Neuronal stem cell (in vitro differentiated cells): Measurements from ENCODE around the gene ZBTB25.
"Not testable (repeated sequence)": the region's sequence is repeated elsewhere in the genome, so short reads cannot be mapped to it uniquely, and the experiment has no call there.

Experiments
- DNase-seq: peaks from one replicate; pipeline ENCODE4 v3.0.0-alpha.2; 2013; ENCODE audit warnings: low spot score
- H2AFZ ChIP-seq: one replicate; pipeline ENCODE4 v1.6.1; 2013; ENCODE audit warnings: mild to moderate bottlenecking, low read length, inconsistent platforms
- H2AK5ac ChIP-seq: 2 replicates; pipeline ENCODE4 v1.6.1; 2013; ENCODE audit warnings: low read depth, mild to moderate bottlenecking, inconsistent platforms, low read length, moderate library complexity, mixed read lengths
- H2BK120ac ChIP-seq: 2 replicates; pipeline ENCODE4 v1.6.1; 2013; ENCODE audit warnings: low read depth, mild to moderate bottlenecking, inconsistent platforms, low read length, moderate library complexity, mixed read lengths
- H2BK12ac ChIP-seq: one replicate; pipeline ENCODE4 v1.6.1; 2013; ENCODE audit warnings: low read length, inconsistent platforms
- H2BK15ac ChIP-seq: 2 replicates; pipeline ENCODE4 v1.6.1; 2013; ENCODE audit warnings: mild to moderate bottlenecking, low read length, inconsistent platforms, mixed read lengths
- H2BK5ac ChIP-seq: one replicate; pipeline ENCODE4 v1.6.1; 2013; ENCODE audit warnings: inconsistent platforms, mild to moderate bottlenecking, low read length, moderate library complexity
- H3K14ac ChIP-seq: one replicate; pipeline ENCODE4 v1.6.1; 2013; ENCODE audit warnings: low read length, inconsistent platforms
- H3K18ac ChIP-seq: 2 replicates; pipeline ENCODE4 v1.6.1; 2013; ENCODE audit warnings: low read length, inconsistent platforms
- H3K23ac ChIP-seq: 2 replicates; pipeline ENCODE4 v1.6.1; 2013; ENCODE audit warnings: low read depth, mild to moderate bottlenecking, mixed read lengths, low read length, inconsistent platforms; ENCODE audit not compliant: poor library complexity
- H3K27ac ChIP-seq: replicated peaks from 3 replicates; pipeline ENCODE4 v1.5.1; 2013; ENCODE audit warnings: low read length, inconsistent platforms
- H3K27me3 ChIP-seq, 3 experiments: 2 replicates each; pipeline ENCODE4 v1.6.1; 2013; ENCODE audit warnings: low read length in 3 of 3, mild to moderate bottlenecking in 2 of 3, inconsistent platforms in 1 of 3, low read depth in 1 of 3, mixed read lengths in 1 of 3, moderate library complexity in 1 of 3; ENCODE audit not compliant: control insufficient read depth in 3 of 3, insufficient read depth in 3 of 3
- H3K36me3 ChIP-seq, 2 donors: replicated peaks in 1 of 2; 2 replicates each; pipeline ENCODE4 v1.6.1; 2013; ENCODE audit warnings: low read length in 2 of 2; ENCODE audit not compliant: control insufficient read depth in 2 of 2, insufficient read depth in 2 of 2
- H3K4ac ChIP-seq: 2 replicates; pipeline ENCODE4 v1.6.1; 2013; ENCODE audit warnings: inconsistent platforms, mild to moderate bottlenecking, low read length, moderate library complexity
- H3K4me1 ChIP-seq, 2 donors: 1 replicate in 1 of 2; 2 replicates in 1 of 2; pipeline ENCODE4 v1.6.1; 2013; ENCODE audit warnings: low read length in 2 of 2, low read depth in 1 of 2; ENCODE audit not compliant: control insufficient read depth in 2 of 2, insufficient read depth in 1 of 2
- H3K4me2 ChIP-seq: one replicate; pipeline ENCODE4 v1.6.1; 2013; ENCODE audit warnings: mild to moderate bottlenecking, low read length, inconsistent platforms; ENCODE audit not compliant: insufficient read depth, poor library complexity, severe bottlenecking
- H3K4me3 ChIP-seq, 2 donors: 2 replicates each; pipeline ENCODE4 v1.5.1; 2013; ENCODE audit warnings: low read length in 2 of 2, mild to moderate bottlenecking in 2 of 2, inconsistent platforms in 1 of 2, moderate library complexity in 1 of 2
- H3K79me1 ChIP-seq: one replicate; pipeline ENCODE4 v1.6.1; 2013; ENCODE audit warnings: low read depth, mild to moderate bottlenecking, inconsistent platforms, low read length, moderate library complexity
- H3K9ac ChIP-seq: one replicate; pipeline ENCODE4 v1.6.1; 2013; ENCODE audit warnings: mild to moderate bottlenecking, low read depth, low read length, inconsistent platforms; ENCODE audit not compliant: poor library complexity
- H3K9me3 ChIP-seq, 2 donors: replicated peaks in 1 of 2; 2 replicates each; pipeline versions ENCODE3 to v1.6.1; 2013; ENCODE audit warnings: low read length in 2 of 2, mild to moderate bottlenecking in 2 of 2, inconsistent platforms in 1 of 2, low read depth in 1 of 2, mixed read lengths in 1 of 2, moderate library complexity in 1 of 2; ENCODE audit not compliant: control insufficient read depth in 2 of 2, insufficient read depth in 1 of 2
- H4K8ac ChIP-seq: one replicate; pipeline ENCODE4 v1.6.1; 2013; ENCODE audit warnings: low read depth, mild to moderate bottlenecking, inconsistent platforms, low read length, moderate library complexity
- H4K91ac ChIP-seq: one replicate; pipeline ENCODE4 v1.6.1; 2013; ENCODE audit warnings: low read length, low read depth, mild to moderate bottlenecking, inconsistent platforms; ENCODE audit not compliant: poor library complexity
- WGBS, 2 donors: extraction: QIAGEN DNeasy Blood & Tissue Kit; methylation state at CpG; one replicate each; pipeline ENCODE4 v1.1.7; 2013; ENCODE audit warnings: missing lambda C conversion rate in 2 of 2, mixed read lengths in 1 of 2; ENCODE audit not compliant: insufficient read length in 2 of 2, insufficient replicate concordance in 1 of 2; ENCODE audit errors: extremely low coverage in 2 of 2; 5-methylcytosine and 5-hydroxymethylcytosine counted together

Gene ZBTB25

DNA sequence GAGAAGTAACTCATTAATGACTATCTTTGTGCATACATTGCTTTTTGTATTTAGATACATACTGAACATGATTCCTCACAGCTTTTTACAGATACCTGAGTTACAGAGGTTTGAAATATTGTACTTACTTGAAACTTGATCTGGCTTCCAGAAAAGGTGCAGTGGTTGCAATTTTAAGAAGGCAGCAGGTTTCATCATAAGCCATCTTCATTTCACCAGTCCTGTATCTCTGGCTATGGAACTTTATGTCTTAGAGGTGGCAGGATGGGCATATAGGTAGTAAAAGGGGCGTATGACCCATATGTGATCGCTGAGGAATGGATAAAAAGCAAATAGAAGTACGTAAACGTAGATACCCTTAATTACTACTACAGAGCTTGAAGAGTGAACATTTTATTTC lies 14.6 kb upstream of the ZBTB25 start:
- Histone ChIP-seq H2BK120ac (no peak overlapping the region), H2BK15ac (no peak overlapping the region), H3K9me3 (no peaks in the 10 kb centered on the region), H3K36me3 (peaks cover 4 to 36% of the 10 kb centered on the region in 2 donors), H3K27me3 (no peaks in the 10 kb centered on the region), H3K23ac (no peak overlapping the region), H3K27ac (no peak overlapping the region), H3K18ac (no peak overlapping the region), H4K8ac (no peak overlapping the region), H3K14ac (no peak overlapping the region), H2AK5ac (no peak overlapping the region), H3K9ac (no peak overlapping the region), H3K4me3 (no peak overlapping the region), H2BK12ac (no peak overlapping the region), H2BK5ac (no peak overlapping the region), H3K79me1 (no peaks in the 10 kb centered on the region), H3K4me2 (no peak overlapping the region), H3K4ac (no peak overlapping the region), H4K91ac (no peak overlapping the region), H2AFZ (no peak overlapping the region), H3K4me1 (no peaks in the 10 kb centered on the region)
- DNase-seq = no peak
- WGBS, 2 donors = no CpG with 5 or more reads among the region's 4 CpGs

DNA sequence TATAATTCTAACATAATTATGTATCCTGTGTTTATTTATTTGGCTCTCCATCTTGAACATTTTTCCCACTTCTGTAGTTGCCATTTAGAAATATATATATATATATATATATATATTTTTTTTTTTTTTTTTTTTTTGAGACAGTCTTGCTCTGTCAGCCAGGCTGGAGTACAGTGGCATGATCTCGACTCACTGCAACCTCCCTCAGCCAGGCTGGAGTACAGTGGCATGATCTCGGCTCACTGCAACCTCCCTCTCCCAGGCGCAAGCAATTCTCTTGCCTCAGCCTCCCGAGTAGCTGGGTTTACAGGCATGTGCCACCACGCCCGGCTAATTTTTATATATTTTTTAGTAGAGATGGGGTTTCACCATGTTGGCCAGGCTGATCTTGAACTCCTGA lies 14.0 kb upstream of the ZBTB25 start:
- not testable (repeated sequence) for H2BK15ac ChIP-seq, H3K18ac ChIP-seq, H3K4me2 ChIP-seq, H3K9me3 ChIP-seq, H3K4me1 ChIP-seq, H4K91ac ChIP-seq, H2BK12ac ChIP-seq, H3K27me3 ChIP-seq, H3K27ac ChIP-seq, H2AK5ac ChIP-seq, H3K9ac ChIP-seq, H2AFZ ChIP-seq, H3K23ac ChIP-seq, H2BK120ac ChIP-seq, H2BK5ac ChIP-seq, H4K8ac ChIP-seq, H3K4ac ChIP-seq, H3K79me1 ChIP-seq, H3K4me3 ChIP-seq, H3K14ac ChIP-seq, DNase-seq
- WGBS, 2 donors = no CpG with 5 or more reads among the region's 6 CpGs
- H3K36me3 ChIP-seq = peaks cover 3 to 34% of the 10 kb centered on the region in 2 donors

DNA sequence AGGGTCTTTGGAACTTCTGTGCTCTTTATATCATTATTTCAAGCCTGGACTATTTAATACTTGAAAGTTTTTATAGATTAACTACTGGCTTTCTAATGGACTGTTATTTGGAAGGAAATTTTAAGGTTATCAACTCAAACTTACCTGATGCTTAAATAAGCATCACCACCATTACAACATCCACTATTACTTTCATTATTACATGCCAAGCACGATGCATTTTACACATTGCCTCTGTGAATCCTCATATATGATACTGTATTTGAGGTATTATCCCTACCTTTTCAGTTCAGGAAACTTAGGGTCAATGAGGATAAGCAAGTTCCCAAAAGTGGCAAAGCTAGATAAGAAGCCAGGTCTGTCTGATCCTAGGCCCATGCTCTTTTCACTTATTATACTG lies 13.3 kb upstream of the ZBTB25 start:
- Histone ChIP-seq H2AFZ (no peak overlapping the region), H4K8ac (no peak overlapping the region), H3K9me3 (no peaks in the 10 kb centered on the region), H3K4me2 (no peak overlapping the region), H2AK5ac (no peak overlapping the region), H3K36me3 (peaks cover 2 to 27% of the 10 kb centered on the region in 2 donors), H4K91ac (no peak overlapping the region), H3K27me3 (no peaks in the 10 kb centered on the region), H3K9ac (no peak overlapping the region), H3K4ac (no peak overlapping the region), H2BK5ac (no peak overlapping the region), H3K79me1 (peaks cover 2% of the 10 kb centered on the region), H3K14ac (no peak overlapping the region), H3K4me1 (no peaks in the 10 kb centered on the region), H3K18ac (no peak overlapping the region), H3K4me3 (no peak overlapping the region), H2BK15ac (no peak overlapping the region), H2BK120ac (no peak overlapping the region), H2BK12ac (no peak overlapping the region), H3K23ac (no peak overlapping the region), H3K27ac (no peak overlapping the region)
- no peak for DNase-seq
- no CpG with 5 or more reads among the region's 1 CpG for WGBS, 2 donors

DNA sequence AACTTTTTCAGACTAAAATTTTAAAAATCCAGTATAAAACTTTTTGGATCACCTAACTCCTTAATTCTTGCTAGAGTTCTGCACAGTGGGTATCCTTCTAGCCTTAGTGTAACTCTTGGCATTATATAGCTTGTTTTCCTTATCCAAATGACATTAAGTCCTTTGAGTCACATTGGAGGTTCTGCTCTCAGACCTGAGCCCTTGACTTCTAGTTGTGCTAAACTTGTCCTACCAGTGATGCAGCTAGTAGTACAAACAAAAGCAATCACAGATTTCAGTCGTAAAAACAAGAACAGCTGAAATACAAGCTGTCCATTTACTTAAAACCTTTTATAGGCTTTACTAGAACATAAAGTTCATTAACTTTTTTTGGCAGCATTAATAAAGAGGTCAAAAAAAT lies 11.4 kb upstream of the ZBTB25 start:
- H3K9me3 ChIP-seq = no peaks in the 10 kb centered on the region
- no peak overlapping the region for H2AK5ac ChIP-seq
- H3K27ac ChIP-seq = no peak overlapping the region
- H3K79me1 ChIP-seq = peaks cover 2% of the 10 kb centered on the region
- H3K4me2 ChIP-seq = no peak overlapping the region
- H3K36me3 ChIP-seq = peaks cover 0 to 17% of the 10 kb centered on the region in 2 donors
- H2BK5ac ChIP-seq = no peak overlapping the region
- no peak overlapping the region for H4K8ac ChIP-seq
- no peak overlapping the region for H3K18ac ChIP-seq
- H3K27me3 ChIP-seq = no peaks in the 10 kb centered on the region
- DNase-seq = no peak
- H3K4me1 ChIP-seq = no peaks in the 10 kb centered on the region
- H3K4me3 ChIP-seq = no peak overlapping the region
- no peak overlapping the region for H3K4ac ChIP-seq
- no peak overlapping the region for H3K23ac ChIP-seq
- no peak overlapping the region for H2BK120ac ChIP-seq
- no CpG with 5 or more reads among the region's 1 CpG for WGBS, 2 donors
- H4K91ac ChIP-seq = no peak overlapping the region
- no peak overlapping the region for H3K9ac ChIP-seq
- no peak overlapping the region for H3K14ac ChIP-seq
- no peak overlapping the region for H2BK15ac ChIP-seq
- H2BK12ac ChIP-seq = no peak overlapping the region
- H2AFZ ChIP-seq = no peak overlapping the region
